ENCODE measurements around the gene MUC6.

- TF ChIP-seq CTCF (IDR thresholded peaks at IDR 0.05) (no peak), POLR2A (IDR thresholded peaks at IDR 0.05) (no peak)
Measured at GRCh38 chr11:1039481-1040427, 3.2 kb upstream of the MUC6 start.

Data from uterus (tissue), 2 donors.